22Rv1 (cell line): ENCODE measurements around the gene MTURN.

ENCODE experiments used
- H3K27ac ChIP-seq: fragments of 450-650 bp; 2 replicates; pipeline ENCODE4 v1.5.1; 2017
- CTCF ChIP-seq: fragments of 450-650 bp; IDR thresholded peaks from 2 replicates; pipeline ENCODE4 v1.5.1; 2017; ENCODE audit warnings: mild to moderate bottlenecking
- ZFX ChIP-seq: fragments of 450-650 bp; IDR thresholded peaks from 2 replicates; pipeline ENCODE4 v1.6.1; 2017; ENCODE audit warnings: antibody characterized with exemption, borderline replicate concordance

Gene MTURN

GRCh38 chr7:30168835-30169573, 34.2 kb downstream of the MTURN start:
- no peak for TF ChIP-seq ZFX
- TF ChIP-seq CTCF = no peak
- H3K27ac ChIP-seq = no peak overlapping the region

DNA sequence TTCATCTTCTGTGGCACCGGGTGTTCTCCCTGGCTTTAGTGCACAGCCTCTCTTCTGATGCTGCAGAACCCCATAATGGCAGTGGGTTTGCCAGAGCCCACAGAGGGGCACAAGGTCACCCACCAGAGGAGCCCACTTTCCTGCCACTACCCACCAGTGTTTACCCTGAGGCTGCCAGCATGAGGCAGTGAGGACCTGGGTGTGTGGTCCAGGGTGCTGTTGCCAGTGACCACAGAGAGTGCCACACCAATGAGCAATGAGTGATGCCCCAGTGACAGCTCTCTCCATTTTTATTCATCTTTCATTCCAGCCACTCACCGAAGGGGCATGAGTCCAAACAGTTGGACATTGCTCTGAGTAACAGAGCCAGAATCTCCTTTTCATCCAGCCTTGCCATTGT, 34.8 kb downstream of the MTURN start:
- no peak for TF ChIP-seq ZFX
- no peak for TF ChIP-seq CTCF
- no peak overlapping the region for H3K27ac ChIP-seq

DNA sequence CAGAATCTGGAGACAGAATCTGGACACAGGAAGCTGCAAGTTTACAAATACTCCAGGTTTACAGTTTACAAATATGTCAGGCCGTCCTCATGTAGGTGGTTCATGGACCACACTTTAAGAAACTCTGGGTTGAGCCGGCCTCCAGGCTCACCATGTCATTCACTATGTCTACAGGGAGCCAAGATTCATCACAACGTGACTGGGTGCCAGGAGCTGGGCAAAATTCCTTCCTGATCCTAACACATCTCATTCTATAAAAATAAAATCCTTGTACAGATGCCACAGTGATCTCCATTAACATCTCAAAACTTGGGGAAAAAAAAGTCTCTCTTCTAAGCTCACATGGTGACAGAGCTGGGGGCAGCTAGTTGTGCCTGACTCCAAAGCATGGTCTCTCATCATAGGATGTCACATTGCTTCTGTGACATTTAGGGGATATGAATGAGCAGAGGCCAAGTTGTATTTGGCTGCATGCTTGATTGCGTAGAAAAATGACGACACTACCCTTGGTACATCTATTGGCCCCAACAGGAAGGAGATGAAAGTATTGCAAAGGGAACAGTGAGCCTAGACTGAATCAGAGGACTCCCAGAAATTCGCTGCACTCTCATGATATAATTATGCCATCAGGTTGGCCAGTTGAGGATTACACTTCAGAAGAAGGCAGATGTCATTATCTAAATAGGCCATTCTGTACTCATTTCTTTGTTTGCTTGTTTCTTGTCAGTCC, 35.9 kb downstream of the MTURN start:
- TF ChIP-seq CTCF (no peak), ZFX (no peak)
- no peak overlapping the region for H3K27ac ChIP-seq

DNA sequence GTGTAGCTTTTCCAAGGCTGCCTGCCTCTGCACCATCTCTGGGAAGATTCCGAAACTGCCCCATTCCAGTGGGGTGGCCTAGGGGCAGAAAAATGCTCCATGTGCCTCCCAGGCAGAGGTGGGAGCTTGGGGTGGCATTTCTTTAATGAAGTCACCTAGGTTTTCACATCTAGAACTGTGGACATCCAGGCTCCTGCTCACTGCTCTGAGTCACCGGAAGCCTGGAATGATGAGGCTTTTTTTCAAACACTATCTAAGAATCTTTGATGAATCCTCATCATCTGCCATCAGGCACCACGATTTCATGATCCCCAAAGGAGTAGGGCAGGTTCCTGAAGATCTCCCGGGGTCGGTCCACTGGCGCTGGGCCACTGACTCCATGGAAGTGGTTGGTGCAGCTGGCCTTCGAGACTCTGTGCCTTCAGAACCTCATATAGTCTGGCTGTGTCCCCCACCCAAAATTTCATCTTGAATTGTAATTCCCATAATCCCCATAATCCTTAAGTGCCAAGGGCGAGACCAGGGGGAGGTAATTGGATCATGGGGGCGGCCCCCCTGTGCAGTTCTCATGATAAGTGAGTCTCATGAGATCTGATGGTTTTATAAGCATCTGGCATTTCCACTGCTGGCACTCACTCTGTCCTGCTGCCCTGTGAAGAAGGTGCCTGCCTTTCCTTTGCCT, 37.1 kb downstream of the MTURN start:
- TF ChIP-seq CTCF = no peak
- no peak for TF ChIP-seq ZFX
- H3K27ac ChIP-seq = no peak overlapping the region

DNA sequence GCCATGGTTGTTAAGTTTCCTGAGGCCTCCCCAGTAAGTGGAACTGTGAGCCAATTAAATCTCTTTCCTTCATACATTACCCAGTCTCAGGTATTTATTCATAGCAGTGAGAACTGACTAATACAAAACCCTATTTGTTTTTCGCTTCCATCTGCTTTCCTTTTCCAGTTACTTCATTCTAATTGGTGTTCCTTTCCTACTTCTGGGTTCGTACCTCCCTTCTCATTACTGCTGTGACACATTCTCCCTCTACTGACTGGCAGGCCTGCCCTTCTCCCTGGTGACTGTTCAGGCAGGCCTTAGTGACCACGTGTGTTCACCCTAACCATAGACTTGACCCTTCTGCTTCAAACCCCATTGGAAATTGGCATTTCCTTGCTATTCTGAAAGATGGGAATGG, 37.7 kb downstream of the MTURN start:
- TF ChIP-seq ZFX = no peak
- TF ChIP-seq CTCF = no peak
- peak overlapping the region; percentile 46 for H3K27ac ChIP-seq

DNA sequence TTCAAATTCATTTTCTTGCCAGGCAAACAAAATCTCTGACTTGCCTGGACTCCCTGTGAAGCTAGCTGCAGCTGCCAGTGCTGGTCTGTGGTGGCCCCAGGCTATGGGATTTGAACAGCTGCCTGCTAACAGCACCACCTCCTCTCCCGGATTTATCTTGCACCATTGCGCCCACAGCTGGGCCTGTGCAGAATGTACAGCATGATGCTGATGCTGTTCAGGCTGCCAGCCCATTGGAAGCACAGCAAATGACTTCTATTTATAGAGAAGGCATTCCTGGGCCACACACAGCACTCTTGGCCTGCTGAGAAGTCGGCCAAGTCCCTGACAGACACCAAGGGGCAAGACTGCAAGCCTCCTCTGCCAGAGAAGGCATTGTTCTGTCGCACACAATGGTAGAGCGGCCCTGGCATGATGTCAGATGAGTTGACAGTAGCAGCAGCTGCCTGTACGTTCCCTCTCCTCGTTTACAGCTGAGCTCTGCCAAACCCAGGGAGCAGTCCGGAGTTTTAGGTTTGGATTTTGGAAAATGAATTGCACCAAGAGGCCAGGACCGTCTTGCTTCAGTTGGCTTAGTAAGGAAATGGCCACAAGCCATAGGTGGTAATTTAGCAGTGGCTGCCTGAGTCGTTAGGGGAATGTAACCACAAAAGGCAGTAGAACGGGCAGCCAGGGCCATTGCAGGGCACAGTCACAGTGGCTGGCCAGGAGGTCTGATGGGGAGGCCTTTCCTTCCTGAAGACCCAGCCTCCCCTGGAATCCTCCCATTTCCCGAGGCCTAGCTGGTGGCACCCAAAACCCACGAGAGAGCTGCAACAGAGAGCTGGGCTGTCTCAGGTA, 38.5 kb downstream of the MTURN start:
- H3K27ac ChIP-seq = peak overlapping the region; percentile 46
- TF ChIP-seq CTCF (peak; percentile 85), ZFX (no peak)
